MCF 10A (cell line): ENCODE results near the gene TSPAN3. TPM values are rescaled to one million over a fixed set of nuclear protein-coding genes. Genes with fewer than 3 reads are reported as not detected.
A peak's percentile ranks its signal among the peaks of the same experiment; 100 is the strongest.

Experiments
- Bru-seq: library from RNA; stranded (reverse); fragments of 400-500 nt; gene quantifications from one replicate; lab custom pipeline; 2021; lab: Mats Ljungman, UMichigan
- BruChase-seq, 2 experiments: library from RNA; stranded (reverse); fragments of 400-500 nt; gene quantifications; one replicate each; lab custom pipeline; 2021; lab: Mats Ljungman, UMichigan
- BruUV-seq: library from RNA; stranded (reverse); fragments of 400-500 nt; replicated peaks from 2 replicates; lab custom pipeline; 2021; lab: Mats Ljungman, UMichigan
- CTCF ChIA-PET: fragments of 300-600 bp; sonication (Branson Sonifier 250); formaldehyde crosslinking; extraction: SDS; loops from one replicate; lab custom pipeline; 2021; ENCODE audit warnings: antibody characterized with exemption, inconsistent platforms; lab: Yijun Ruan, JAX
- POLR2A ChIA-PET: fragments of 300-600, 350-650 bp; sonication (Branson Sonifier 250); formaldehyde crosslinking; extraction: SDS; loops from one replicate; lab custom pipeline; 2020; ENCODE audit warnings: antibody characterized with exemption, inconsistent platforms; lab: Yijun Ruan, JAX
- DNase-seq: peaks from one replicate; pipeline ENCODE4 v3.0.0-alpha.2; 2018; ENCODE audit not compliant: unreplicated experiment
- H3K27ac Mint-ChIP-seq: one replicate; pipeline ENCODE4 v1.8.0; 2022; ENCODE audit warnings: mild to moderate bottlenecking, low read depth, mixed read lengths; ENCODE audit not compliant: unreplicated experiment
- H3K27me3 Mint-ChIP-seq: one replicate; pipeline ENCODE4 v1.8.0; 2022; ENCODE audit warnings: mixed read lengths; ENCODE audit not compliant: insufficient read depth, unreplicated experiment
- H3K36me3 Mint-ChIP-seq: one replicate; pipeline ENCODE4 v1.8.0; 2022; ENCODE audit warnings: mild to moderate bottlenecking, moderate library complexity, mixed read lengths; ENCODE audit not compliant: insufficient read depth, unreplicated experiment
- H3K4me1 Mint-ChIP-seq: one replicate; pipeline ENCODE4 v1.8.0; 2022; ENCODE audit warnings: mixed read lengths; ENCODE audit not compliant: insufficient read depth, unreplicated experiment
- H3K4me3 Mint-ChIP-seq: one replicate; pipeline ENCODE4 v1.8.0; 2022; ENCODE audit warnings: mild to moderate bottlenecking, moderate library complexity, mixed read lengths; ENCODE audit not compliant: unreplicated experiment
- H3K9me3 Mint-ChIP-seq: one replicate; pipeline ENCODE4 v1.8.0; 2022; ENCODE audit warnings: mixed read lengths; ENCODE audit not compliant: unreplicated experiment
- CTCF ChIP-seq: fragments of 200-600 bp; IDR thresholded peaks from one replicate; pipeline ENCODE4 v1.8.0; 2022; ENCODE audit warnings: antibody characterized with exemption, mild to moderate bottlenecking; ENCODE audit not compliant: unreplicated experiment
- intact Hi-C: fragments of 100-400 bp; cut with micrococcal nuclease; formaldehyde crosslinking; loops from 2 replicates; pipeline ENCODE4 v1.14.1; 2022
- long read RNA-seq: library from polyadenylated mRNA; stranded (forward); transcript quantifications from one replicate; pipeline ENCODE4 v2.0.0, GENCODE V29; 2022
- total RNA-seq: library from RNA; stranded (reverse); gene quantifications from 2 replicates; pipeline ENCODE4 v1.2.3, GENCODE V29; 2022

The TSPAN3 gene
- 96.6 and 96.8 TPM in 2 replicates for total RNA-seq
- Bru-seq, nascent RNA, result percentile 79 among the genes with signal in this experiment
- percentile 83 among the genes with signal in this experiment for BruChase-seq, experiment 1, labeled RNA remaining after a 6-hour chase
- BruChase-seq, experiment 2, labeled RNA remaining after a 2-hour chase, result percentile 82 among the genes with signal in this experiment
- long read RNA-seq, full-length matches to known transcripts, result 243 of 247 reads
- long read RNA-seq, partial matches to known transcripts, result 0 of 247 reads
- long read RNA-seq, other reads (novel, unspliced or antisense), result 4 of 247 reads

GRCh38 chr15:77070495-77071304, at the start of gene TSPAN3:
Gene TSPAN3 (minus strand): TSS chr15:77071109. CDS start chr15:77070954, 155 bp downstream.
- intact Hi-C loops, result no loop called here
- peak within 1 kb of the TSS; percentile 77 for H3K4me3 Mint-ChIP-seq
- BruUV-seq, result no TSS peak
- H3K27ac Mint-ChIP-seq, result peak within 1 kb of the TSS; percentile 73
- peak; percentile 89 for DNase-seq
- POLR2A ChIA-PET, result interaction anchor here (0.6 to 1.0 kb wide), 11 partner anchors 10 to 352 kb away, joined by 3 to 28 read pairs (median 3); no protein-coding TSS in a partner anchor
- peaks cover 5% of the 10 kb centered on the region for H3K36me3 Mint-ChIP-seq
- peaks cover 11% of the 10 kb centered on the region for H3K27me3 Mint-ChIP-seq
- no peak for TF ChIP-seq CTCF
- H3K9me3 Mint-ChIP-seq, result no peaks in the 10 kb centered on the region
- H3K4me1 Mint-ChIP-seq, result peaks cover 32% of the 10 kb centered on the region
- CTCF ChIA-PET, result interaction anchor here (0.7 kb wide), 1 partner anchor 1367 kb away, joined by 3 read pairs; no protein-coding TSS in a partner anchor

- no peaks in the 10 kb centered on the region for H3K36me3 Mint-ChIP-seq
- no peaks in the 10 kb centered on the region for H3K4me1 Mint-ChIP-seq
- H3K4me3 Mint-ChIP-seq, result no peak overlapping the region
- TF ChIP-seq CTCF, result no peak
- no peaks in the 10 kb centered on the region for H3K9me3 Mint-ChIP-seq
- CTCF ChIA-PET, result interaction anchor here (0.6 to 6.3 kb wide), 4 partner anchors 66 to 512 kb away, joined by 3 to 82 read pairs (median 26); partner anchors contain the start of gene LINGO1
- no TSS peak for BruUV-seq
- no peaks in the 10 kb centered on the region for H3K27me3 Mint-ChIP-seq
- DNase-seq, result no peak
- intact Hi-C loops, result no loop called here
- H3K27ac Mint-ChIP-seq, result no peak overlapping the region
- POLR2A ChIA-PET, result no interaction called here
Observed at GRCh38 chr15:77120576-77120975, 49.7 kb upstream of the TSPAN3 start.

- H3K27ac Mint-ChIP-seq, result no peak overlapping the region
- CTCF ChIA-PET, result interaction anchor here (0.5 to 6.3 kb wide), 27 partner anchors 8 to 1065 kb away, joined by 3 to 82 read pairs (median 4); partner anchors contain the start of gene HMG20A
- no peak for DNase-seq
- POLR2A ChIA-PET, result interaction anchor here (0.6 to 1.7 kb wide), 2 partner anchors 424 to 491 kb away, joined by 3 to 7 read pairs; no protein-coding TSS in a partner anchor
- no peak for TF ChIP-seq CTCF
- BruUV-seq, result no TSS peak
- H3K9me3 Mint-ChIP-seq, result no peaks in the 10 kb centered on the region
- no peaks in the 10 kb centered on the region for H3K4me1 Mint-ChIP-seq
- H3K4me3 Mint-ChIP-seq, result no peak overlapping the region
- no peaks in the 10 kb centered on the region for H3K27me3 Mint-ChIP-seq
- intact Hi-C loops, result loop anchor here (1.0 to 5.0 kb wide), 2 partner anchors 97 to 378 kb away; no protein-coding TSS in a partner anchor
- H3K36me3 Mint-ChIP-seq, result no peaks in the 10 kb centered on the region
Observed at GRCh38 chr15:77119446-77119845, 48.5 kb upstream of the TSPAN3 start.
